Liver (tissue), 9 donors: ENCODE results near the gene THAP10. TPM values are rescaled to one million over a fixed set of nuclear protein-coding genes. Genes with fewer than 3 reads are reported as not detected.
A peak's percentile ranks its signal among the peaks of the same experiment; 100 is the strongest.

Experiments used
- DNase-seq: peaks from one replicate; pipeline ENCODE4 v3.0.0-alpha.2; 2017; ENCODE audit warnings: low spot score
- H3K27ac ChIP-seq, 2 donors: one replicate each; pipeline ENCODE4 v1.7.0; 2013; ENCODE audit warnings: inconsistent platforms in 2 of 2, low read length in 2 of 2, control low read depth in 1 of 2, low read depth in 1 of 2, mild to moderate bottlenecking in 1 of 2
- H3K27me3 ChIP-seq, 4 donors: one replicate each; pipeline versions ENCODE4 v1.6.1 to v1.7.0; 2013; ENCODE audit warnings: low read length in 3 of 4, inconsistent platforms in 1 of 4, mild to moderate bottlenecking in 1 of 4, moderate library complexity in 1 of 4; ENCODE audit not compliant: control insufficient read depth in 4 of 4, insufficient read depth in 4 of 4
- H3K36me3 ChIP-seq, 4 donors: one replicate each; pipeline versions ENCODE4 v1.6.1 to v1.7.0; 2013; ENCODE audit warnings: low read length in 3 of 4, mild to moderate bottlenecking in 3 of 4, low read depth in 1 of 4, moderate library complexity in 1 of 4; ENCODE audit not compliant: control insufficient read depth in 4 of 4, insufficient read depth in 3 of 4
- H3K4me1 ChIP-seq, 4 donors: one replicate each; pipeline versions ENCODE4 v1.6.1 to v1.7.0; 2013; ENCODE audit warnings: low read length in 3 of 4, mild to moderate bottlenecking in 3 of 4, moderate library complexity in 1 of 4; ENCODE audit not compliant: control insufficient read depth in 4 of 4, insufficient read depth in 4 of 4
- H3K4me3 ChIP-seq, 3 donors: one replicate each; pipeline versions ENCODE4 v1.6.1 to v1.7.0; 2013; ENCODE audit warnings: low read length in 3 of 3, control low read depth in 1 of 3, low read depth in 1 of 3, mild to moderate bottlenecking in 1 of 3
- H3K9ac ChIP-seq, 2 donors: one replicate each; pipeline ENCODE4 v1.7.0; 2013; ENCODE audit warnings: low read length in 2 of 2, mild to moderate bottlenecking in 2 of 2, moderate library complexity in 2 of 2, control low read depth in 1 of 2, low read depth in 1 of 2
- H3K9me3 ChIP-seq, 4 donors: one replicate each; pipeline versions ENCODE4 v1.6.1 to v1.7.0; 2013; ENCODE audit warnings: low read length in 3 of 4; ENCODE audit not compliant: control insufficient read depth in 4 of 4
- CTCF ChIP-seq: fragments of 150-350 bp; IDR thresholded peaks from 2 replicates; pipeline ENCODE4 v1.5.1; 2017; ENCODE audit warnings: improper control_type of control experiment, low read depth, low read length; ENCODE audit not compliant: missing input control
- FOXA1 ChIP-seq: IDR thresholded peaks from 2 replicates; pipeline ENCODE4 v1.6.1; 2016; ENCODE audit warnings: antibody characterized with exemption
- FOXA2 ChIP-seq: IDR thresholded peaks from 2 replicates; pipeline ENCODE4 v1.6.1; 2016; ENCODE audit warnings: antibody characterized with exemption
- REST ChIP-seq: IDR thresholded peaks from 2 replicates; pipeline ENCODE4 v1.6.1; 2016; ENCODE audit warnings: antibody characterized with exemption, mild to moderate bottlenecking
- SP1 ChIP-seq: IDR thresholded peaks from 2 replicates; pipeline ENCODE4 v1.6.1; 2018; ENCODE audit warnings: antibody characterized with exemption, mild to moderate bottlenecking
- TAF1 ChIP-seq: conservative IDR thresholded peaks from 2 replicates; pipeline ENCODE4 v1.6.1; 2016; ENCODE audit warnings: antibody characterized with exemption, mild to moderate bottlenecking
- WGBS: extraction: QIAGEN DNeasy Blood & Tissue Kit; methylation state at CpG from one replicate; pipeline ENCODE4 v1.1.7; 2013; 5-methylcytosine and 5-hydroxymethylcytosine counted together
- polyA plus RNA-seq, 2 donors: library from polyadenylated mRNA; stranded (reverse) in 1 of 2; unstranded in 1 of 2; fragments of 200-250 nt in 1 of 2; fragments of >200 nt in 1 of 2; fragmentation: Nextera tagmentation in 1 of 2; extraction: Ambion mirVana in 1 of 2; gene quantifications; one replicate each; pipeline versions ENCODE4 v1.2.1 to v1.2.3, GENCODE V29; 2013 to 2015
- total RNA-seq, 2 donors: library from RNA; depleted of rRNA; stranded (reverse); fragments of >200 nt; gene quantifications; one replicate each; pipeline ENCODE4 v1.2.3, GENCODE V29; 2014
- TF ChIP-seq, protein P1 (sequence below): IDR thresholded peaks from 2 replicates; pipeline ENCODE4 v1.6.1; 2016; ENCODE audit warnings: antibody characterized with exemption
- TF ChIP-seq, protein P2 (sequence below): IDR thresholded peaks from 2 replicates; pipeline ENCODE4 v1.6.1; 2016; ENCODE audit warnings: antibody characterized with exemption
- donor health status: healthy.
- donor health status: healthy.
- donor health status: healthy.
- donor health status: healthy.
- donor health status: healthy.

The THAP10 gene
- total and polyA plus RNA-seq, 4 donors = 0.42 to 0.87 (median 0.73) TPM

DNA sequence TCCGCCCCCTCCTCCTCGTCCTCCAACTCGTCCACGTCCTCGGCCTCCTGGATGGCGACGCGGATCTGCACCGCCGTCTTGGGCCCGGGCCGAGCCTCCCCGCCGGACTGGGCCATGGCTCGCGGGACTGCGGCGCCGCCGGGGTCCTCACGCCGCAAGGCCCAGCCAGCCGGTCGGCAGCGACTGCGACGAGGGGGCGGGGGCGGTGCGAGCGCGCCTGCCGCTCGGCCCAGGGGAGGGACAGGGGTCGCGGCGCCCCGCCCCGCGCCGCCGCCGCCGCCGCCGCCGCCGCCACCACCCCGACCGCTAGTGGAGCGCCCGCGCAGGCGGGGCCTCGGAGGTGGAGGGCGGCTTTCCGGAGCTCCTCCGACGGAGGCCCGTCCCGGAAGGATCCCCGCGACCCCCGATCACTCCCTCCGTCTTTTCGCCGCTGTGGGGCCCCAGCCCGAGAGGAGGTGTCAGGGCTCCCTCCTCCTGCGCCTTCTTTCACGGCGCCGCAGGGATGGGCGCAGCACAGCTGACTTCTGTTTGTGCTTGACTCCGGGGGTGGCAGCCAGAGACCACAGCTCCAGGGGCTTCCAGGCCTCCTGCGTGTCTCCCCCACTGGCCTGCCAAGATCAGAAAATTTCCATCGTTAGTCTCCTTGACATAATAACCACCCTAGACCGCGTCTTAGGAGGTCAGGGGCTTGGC, 38.1 kb downstream of the THAP10 start, which contains the start of gene LARP6 (continued):
- TF ChIP-seq CTCF = no peak

DNA sequence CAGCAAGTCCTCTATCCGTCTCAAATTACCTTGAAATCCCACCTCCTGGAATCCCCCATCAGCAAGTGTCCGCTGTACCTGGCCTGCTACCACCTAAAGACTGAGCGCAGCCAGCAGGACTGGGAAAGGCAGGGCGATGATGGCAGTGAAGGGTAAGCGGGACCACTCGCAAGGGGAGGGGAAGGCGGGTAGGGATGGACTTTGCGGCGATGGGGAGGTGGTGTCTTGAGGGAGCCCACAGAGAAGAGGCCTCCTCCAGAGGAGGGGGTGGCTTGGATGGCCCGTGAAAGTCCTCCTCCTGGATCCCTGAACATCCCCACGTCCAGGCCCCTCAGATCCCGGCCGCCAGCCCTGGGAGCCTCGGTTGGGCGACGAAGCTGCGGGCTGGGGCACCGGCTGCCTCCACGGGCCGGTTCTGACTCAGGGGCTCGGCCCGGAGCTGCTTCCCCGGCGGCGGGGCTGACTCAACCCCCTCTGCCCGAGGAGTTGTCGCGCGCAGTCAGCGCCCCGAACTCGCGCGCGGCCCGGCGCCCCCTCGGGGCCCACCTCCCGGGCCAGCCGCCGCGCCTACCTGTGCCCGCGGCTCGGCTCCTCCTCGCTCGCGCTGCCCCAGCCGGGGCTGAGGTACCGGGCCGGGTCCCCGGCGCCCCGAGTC, 38.8 kb downstream of the THAP10 start:
- no peak for DNase-seq
- 19% methylated on average over 54 of the region's 54 CpGs for WGBS
- no peaks in the 10 kb centered on the region for H3K27me3 ChIP-seq

More for the DNA sequence above, 38.8 kb downstream of the THAP10 start:
- no peaks in the 10 kb centered on the region for H3K9me3 ChIP-seq
- peaks cover 3 to 10% (median 6%) of the 10 kb centered on the region in 4 donors for H3K4me1 ChIP-seq
- H3K4me3 ChIP-seq = peak overlapping the region in 2 of 3 donors; percentile 52 to 79
- no peak overlapping the region for H3K9ac ChIP-seq
- TF ChIP-seq FOXA2 = no peak
- TF ChIP-seq FOXA1 = no peak
- TF ChIP-seq REST = no peak
- TF ChIP-seq, protein P1, sequence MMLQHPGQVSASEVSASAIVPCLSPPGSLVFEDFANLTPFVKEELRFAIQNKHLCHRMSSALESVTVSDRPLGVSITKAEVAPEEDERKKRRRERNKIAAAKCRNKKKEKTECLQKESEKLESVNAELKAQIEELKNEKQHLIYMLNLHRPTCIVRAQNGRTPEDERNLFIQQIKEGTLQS = no peak
- no peak for TF ChIP-seq SP1
- no peak for TF ChIP-seq CTCF
- TF ChIP-seq, protein P2, sequence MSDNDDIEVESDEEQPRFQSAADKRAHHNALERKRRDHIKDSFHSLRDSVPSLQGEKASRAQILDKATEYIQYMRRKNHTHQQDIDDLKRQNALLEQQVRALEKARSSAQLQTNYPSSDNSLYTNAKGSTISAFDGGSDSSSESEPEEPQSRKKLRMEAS = no peak
- TF ChIP-seq TAF1 = no peak
- H3K36me3 ChIP-seq = no peaks in the 10 kb centered on the region
- peak overlapping the region; percentile 33 to 45 for H3K27ac ChIP-seq
